ENCODE results near the gene TCP11L2.

The TCP11L2 gene

GRCh38 chr12:106344131-106344530, 41.6 kb downstream of the TCP11L2 start:
- no peak for DNase-seq (ENCODE audit: low spot score)
- TF ChIP-seq CTCF (IDR thresholded peaks at IDR 0.05; ENCODE audit: extremely low read depth, insufficient read depth, missing control alignments) = no peak
- in situ Hi-C loops (cut with MboI; ENCODE audit: low pct_unique_long_range_greater_than_20kb, low sequenced_read_pairs, unreplicated experiment) = no loop called here

GRCh38 chr12:106345746-106346145, 43.2 kb downstream of the TCP11L2 start:
- DNase-seq (ENCODE audit: low spot score) = no peak
- TF ChIP-seq CTCF (IDR thresholded peaks at IDR 0.05; ENCODE audit: extremely low read depth, insufficient read depth, missing control alignments) = no peak
- in situ Hi-C loops (cut with MboI; ENCODE audit: low pct_unique_long_range_greater_than_20kb, low sequenced_read_pairs, unreplicated experiment) = no loop called here

GRCh38 chr12:106348411-106348810, 45.9 kb downstream of the TCP11L2 start:
- no peak for DNase-seq (ENCODE audit: low spot score)
- in situ Hi-C loops (cut with MboI; ENCODE audit: low pct_unique_long_range_greater_than_20kb, low sequenced_read_pairs, unreplicated experiment) = no loop called here
- TF ChIP-seq CTCF (IDR thresholded peaks at IDR 0.05; ENCODE audit: extremely low read depth, insufficient read depth, missing control alignments) = no peak

GRCh38 chr12:106353175-106353574, 50.6 kb downstream of the TCP11L2 start:
- in situ Hi-C loops (cut with MboI; ENCODE audit: low pct_unique_long_range_greater_than_20kb, low sequenced_read_pairs, unreplicated experiment) = no loop called here
- DNase-seq (ENCODE audit: low spot score) = no peak
- TF ChIP-seq CTCF (IDR thresholded peaks at IDR 0.05; ENCODE audit: extremely low read depth, insufficient read depth, missing control alignments) = no peak

GRCh38 chr12:106357549-106358395, 55.2 kb downstream of the TCP11L2 start, which contains the start of gene POLR3B:
Gene POLR3B (plus strand): TSS chr12:106357748. CDS start chr12:106357880, 132 bp downstream.
- DNase-seq (ENCODE audit: low spot score) = peak; percentile 93
- TF ChIP-seq CTCF (IDR thresholded peaks at IDR 0.05; ENCODE audit: extremely low read depth, insufficient read depth, missing control alignments) = peak; percentile 83
- in situ Hi-C loops (cut with MboI; ENCODE audit: low pct_unique_long_range_greater_than_20kb, low sequenced_read_pairs, unreplicated experiment) = no loop called here

- no peak for DNase-seq (ENCODE audit: low spot score)
- no peak for TF ChIP-seq CTCF (IDR thresholded peaks at IDR 0.05; ENCODE audit: extremely low read depth, insufficient read depth, missing control alignments)
- in situ Hi-C loops (cut with MboI; ENCODE audit: low pct_unique_long_range_greater_than_20kb, low sequenced_read_pairs, unreplicated experiment) = no loop called here
Measured at GRCh38 chr12:106358396-106359241, 56.1 kb downstream of the TCP11L2 start.
